Stomach smooth muscle (tissue), 2 donors: ENCODE data around the gene GM2A.
"Not testable (repeated sequence)": the region's sequence is repeated elsewhere in the genome, so short reads cannot be mapped to it uniquely, and the experiment has no call there.

Source experiments
- H3K27ac ChIP-seq: one replicate; pipeline ENCODE4 v1.7.0; 2013; ENCODE audit warnings: mild to moderate bottlenecking, low read length, inconsistent platforms
- H3K27me3 ChIP-seq, 2 donors: one replicate each; pipeline ENCODE4 v1.7.0; 2013; ENCODE audit warnings: low read length in 2 of 2; ENCODE audit not compliant: insufficient read depth in 2 of 2, control insufficient read depth in 1 of 2
- H3K36me3 ChIP-seq, 2 donors: one replicate each; pipeline ENCODE4 v1.7.0; 2013; ENCODE audit warnings: low read length in 2 of 2; ENCODE audit not compliant: control insufficient read depth in 2 of 2, insufficient read depth in 2 of 2
- H3K4me1 ChIP-seq: one replicate; pipeline ENCODE4 v1.7.0; 2013; ENCODE audit warnings: low read length; ENCODE audit not compliant: control insufficient read depth, insufficient read depth
- H3K4me3 ChIP-seq, 2 donors: one replicate each; pipeline ENCODE4 v1.7.0; 2013; ENCODE audit warnings: low read length in 2 of 2
- H3K9ac ChIP-seq, 2 donors: one replicate each; pipeline ENCODE4 v1.7.0; 2013; ENCODE audit warnings: low read length in 2 of 2, mild to moderate bottlenecking in 1 of 2
- H3K9me3 ChIP-seq, 2 donors: one replicate each; pipeline ENCODE4 v1.7.0; 2013; ENCODE audit warnings: low read length in 2 of 2; ENCODE audit not compliant: control insufficient read depth in 2 of 2
- donor health status: healthy.
- donor health status: Pancreatic carcinoma.

The GM2A gene

DNA sequence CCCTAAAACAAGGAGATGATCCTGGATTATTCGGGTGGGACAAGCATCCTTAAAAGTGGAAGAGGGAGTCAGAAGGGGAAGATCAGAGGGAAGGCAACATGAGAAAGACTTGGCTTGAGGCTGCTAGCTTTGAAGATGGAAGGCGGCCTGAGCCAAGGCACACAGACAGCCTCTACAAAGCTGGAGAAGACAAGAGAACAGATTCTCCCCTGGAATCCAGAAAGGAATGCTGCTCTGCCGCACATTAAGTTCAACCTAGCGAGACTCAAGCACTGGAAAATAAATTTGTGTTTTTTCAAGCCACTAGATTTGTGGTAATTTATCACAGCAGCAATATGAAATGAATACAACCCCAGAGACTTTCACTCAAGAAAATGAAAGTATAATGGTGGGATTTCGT lies 32.7 kb downstream of the GM2A start:
- no peaks in the 10 kb centered on the region for H3K27me3 ChIP-seq
- no peaks in the 10 kb centered on the region for H3K36me3 ChIP-seq
- no peaks in the 10 kb centered on the region for H3K9me3 ChIP-seq
- no peak overlapping the region for H3K9ac ChIP-seq
- no peak overlapping the region for H3K4me3 ChIP-seq
- H3K27ac ChIP-seq: no peak overlapping the region
- H3K4me1 ChIP-seq: no peaks in the 10 kb centered on the region

DNA sequence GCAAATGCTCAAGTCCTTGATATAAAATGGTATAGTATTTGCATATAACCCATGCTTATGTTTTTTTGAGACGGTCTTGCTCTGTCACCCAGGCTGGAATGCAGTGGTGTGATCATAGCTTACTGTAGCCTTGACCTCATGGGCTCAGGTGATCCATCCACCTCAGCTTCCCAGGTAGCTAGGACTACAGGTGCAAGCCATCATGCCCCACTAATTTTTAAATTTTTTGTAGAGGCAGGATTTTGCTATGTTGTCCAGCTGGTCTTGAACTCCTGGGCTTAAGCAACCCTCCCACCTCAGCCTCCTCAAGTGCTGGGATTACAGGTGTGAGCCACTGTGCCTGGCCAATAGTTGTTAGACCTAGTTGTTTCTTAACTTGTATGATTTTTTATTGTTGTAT lies 33.3 kb downstream of the GM2A start:
- no peak overlapping the region for H3K27ac ChIP-seq
- no peaks in the 10 kb centered on the region for H3K4me1 ChIP-seq
- no peaks in the 10 kb centered on the region for H3K9me3 ChIP-seq
- no peak overlapping the region for H3K9ac ChIP-seq
- H3K27me3 ChIP-seq: no peaks in the 10 kb centered on the region
- H3K36me3 ChIP-seq: no peaks in the 10 kb centered on the region
- no peak overlapping the region for H3K4me3 ChIP-seq

GRCh38 chr5:151288180-151288579 lies 35.2 kb downstream of the GM2A start:
- no peak overlapping the region for H3K9ac ChIP-seq
- no peak overlapping the region for H3K27ac ChIP-seq
- no peaks in the 10 kb centered on the region for H3K9me3 ChIP-seq
- H3K4me1 ChIP-seq: no peaks in the 10 kb centered on the region
- H3K4me3 ChIP-seq: no peak overlapping the region
- no peaks in the 10 kb centered on the region for H3K36me3 ChIP-seq
- H3K27me3 ChIP-seq: no peaks in the 10 kb centered on the region

DNA sequence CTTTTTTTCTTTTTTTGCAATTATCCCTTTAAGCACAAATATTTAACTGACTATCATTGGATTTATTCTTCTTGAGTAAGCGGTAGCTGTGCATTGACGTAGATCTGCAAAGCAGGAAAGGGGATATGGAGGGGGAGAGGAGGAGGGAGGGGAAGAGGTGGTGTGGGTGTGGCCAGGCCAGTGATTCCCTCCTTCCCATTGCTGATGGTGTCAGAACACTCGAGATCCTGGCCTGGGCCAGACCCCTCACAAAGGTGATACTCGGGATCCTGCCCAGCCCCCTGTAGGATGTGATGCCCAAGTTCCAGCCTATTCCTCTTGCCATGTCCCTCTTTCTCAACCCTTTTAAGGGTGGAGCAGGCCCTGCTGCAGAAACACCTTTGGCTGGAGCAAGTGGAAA lies 40.6 kb downstream of the GM2A start:
- Histone ChIP-seq H3K9me3 (no peaks in the 10 kb centered on the region), H3K9ac (no peak overlapping the region)

DNA sequence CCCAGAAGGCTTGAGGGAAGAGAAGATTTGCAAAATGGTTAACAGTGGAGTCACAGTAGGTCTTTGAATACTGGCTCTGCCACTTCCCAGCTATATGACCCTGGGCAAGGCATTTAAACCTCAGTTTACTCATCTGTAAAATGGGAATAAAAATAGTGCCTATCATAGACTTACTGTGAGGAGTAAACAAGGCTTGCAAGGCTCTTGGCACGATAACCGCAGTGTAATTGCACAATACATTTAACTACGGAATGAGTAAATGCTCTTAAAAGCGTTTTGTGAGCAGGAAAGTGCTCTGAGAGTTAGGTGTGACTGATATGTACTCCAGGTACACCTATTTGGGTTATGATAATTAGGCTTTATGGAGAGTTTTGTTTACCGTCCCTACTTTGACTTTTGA lies 42.2 kb downstream of the GM2A start:
- Histone ChIP-seq H3K9me3 (no peaks in the 10 kb centered on the region), H3K27me3 (no peaks in the 10 kb centered on the region), H3K4me3 (no peak overlapping the region), H3K9ac (no peak overlapping the region), H3K27ac (no peak overlapping the region), H3K4me1 (no peaks in the 10 kb centered on the region), H3K36me3 (no peaks in the 10 kb centered on the region)

More for the DNA sequence above, 40.6 kb downstream of the GM2A start:
- Histone ChIP-seq H3K27me3 (no peaks in the 10 kb centered on the region), H3K36me3 (no peaks in the 10 kb centered on the region), H3K27ac (no peak overlapping the region), H3K4me3 (no peak overlapping the region), H3K4me1 (no peaks in the 10 kb centered on the region)

DNA sequence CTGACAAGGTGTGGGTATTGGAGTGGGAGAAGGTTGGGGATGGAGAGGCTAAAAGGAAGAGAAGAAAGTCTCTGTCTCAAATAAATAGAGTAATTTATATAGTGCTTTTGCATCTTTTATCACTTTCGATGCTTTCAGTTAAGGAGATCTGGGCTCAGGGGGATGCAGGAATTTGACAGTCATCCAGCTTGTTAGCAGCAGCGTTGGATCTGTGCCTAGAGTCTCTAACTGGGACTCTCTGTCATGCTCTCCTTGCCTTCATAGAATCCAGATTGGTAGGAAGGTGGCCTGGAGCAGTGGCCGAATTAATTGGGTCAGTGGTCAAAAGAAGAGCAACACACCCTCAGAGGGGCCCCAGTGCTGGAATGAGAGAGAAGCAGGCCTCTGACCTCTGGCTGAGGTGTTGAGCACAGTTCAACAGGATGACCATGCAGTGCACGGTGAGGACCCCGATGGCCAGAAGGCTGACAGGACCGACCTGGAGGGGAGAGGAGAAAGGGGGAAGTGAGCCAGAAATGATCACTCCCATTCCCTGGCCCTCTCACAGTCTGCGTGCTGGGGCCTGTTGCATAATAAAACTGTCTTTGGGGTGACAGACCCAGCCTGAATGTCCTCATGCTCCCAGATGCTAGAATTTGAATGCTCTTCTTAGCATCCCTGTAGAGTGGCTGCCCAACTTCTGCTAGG lies 42.9 kb downstream of the GM2A start:
- Histone ChIP-seq H3K27me3 (no peaks in the 10 kb centered on the region), H3K4me3 (no peak overlapping the region), H3K4me1 (no peaks in the 10 kb centered on the region), H3K27ac (no peak overlapping the region), H3K9me3 (no peaks in the 10 kb centered on the region), H3K9ac (no peak overlapping the region), H3K36me3 (no peaks in the 10 kb centered on the region)

DNA sequence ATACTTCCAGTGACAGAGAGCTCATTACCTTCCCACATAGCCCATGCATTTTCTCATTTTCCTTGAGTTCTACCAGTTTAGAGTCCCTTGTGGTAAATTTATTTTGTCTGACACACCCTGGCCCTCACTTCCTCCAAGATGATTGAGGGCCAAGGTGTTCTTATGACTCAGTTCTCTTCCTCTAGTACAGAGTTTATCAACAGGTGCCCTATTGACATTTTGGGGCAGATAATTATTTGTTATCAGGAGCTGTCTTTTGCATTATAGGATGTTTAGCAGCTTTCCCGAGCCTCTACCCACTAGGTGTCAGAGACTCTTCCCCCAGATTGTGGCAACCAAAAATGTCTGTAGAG lies 43.5 kb downstream of the GM2A start:
- Histone ChIP-seq H3K4me1 (no peaks in the 10 kb centered on the region), H3K27me3 (no peaks in the 10 kb centered on the region), H3K27ac (no peak overlapping the region), H3K36me3 (no peaks in the 10 kb centered on the region), H3K9ac (no peak overlapping the region), H3K9me3 (no peaks in the 10 kb centered on the region), H3K4me3 (no peak overlapping the region)

GRCh38 chr5:151296974-151297373 lies 44.0 kb downstream of the GM2A start:
- H3K27me3 ChIP-seq: no peaks in the 10 kb centered on the region
- no peak overlapping the region for H3K27ac ChIP-seq
- no peaks in the 10 kb centered on the region for H3K36me3 ChIP-seq
- H3K4me1 ChIP-seq: no peaks in the 10 kb centered on the region
- no peak overlapping the region for H3K4me3 ChIP-seq
- no peak overlapping the region for H3K9ac ChIP-seq
- no peaks in the 10 kb centered on the region for H3K9me3 ChIP-seq

- H3K9me3 ChIP-seq: no peaks in the 10 kb centered on the region
- H3K4me3 ChIP-seq: no peak overlapping the region
- H3K27me3 ChIP-seq: no peaks in the 10 kb centered on the region
- no peaks in the 10 kb centered on the region for H3K36me3 ChIP-seq
- H3K4me1 ChIP-seq: no peaks in the 10 kb centered on the region
- no peak overlapping the region for H3K9ac ChIP-seq
- H3K27ac ChIP-seq: no peak overlapping the region
Measured at GRCh38 chr5:151298063-151298855, 45.3 kb downstream of the GM2A start.

- Histone ChIP-seq H3K4me1 (no peaks in the 10 kb centered on the region), H3K27me3 (peaks cover 0 to 2% of the 10 kb centered on the region in 2 donors), H3K36me3 (no peaks in the 10 kb centered on the region), H3K9me3 (no peaks in the 10 kb centered on the region), H3K27ac (no peak within 1 kb of the TSS), H3K9ac (no peak within 1 kb of the TSS), H3K4me3 (no peak within 1 kb of the TSS)
Measured at GRCh38 chr5:151303666-151304065, 50.7 kb downstream of the GM2A start, which contains the start of gene SLC36A3. SLC36A3 (minus strand) TSS chr5:151303766; CDS start chr5:151303354, 412 bp downstream.

DNA sequence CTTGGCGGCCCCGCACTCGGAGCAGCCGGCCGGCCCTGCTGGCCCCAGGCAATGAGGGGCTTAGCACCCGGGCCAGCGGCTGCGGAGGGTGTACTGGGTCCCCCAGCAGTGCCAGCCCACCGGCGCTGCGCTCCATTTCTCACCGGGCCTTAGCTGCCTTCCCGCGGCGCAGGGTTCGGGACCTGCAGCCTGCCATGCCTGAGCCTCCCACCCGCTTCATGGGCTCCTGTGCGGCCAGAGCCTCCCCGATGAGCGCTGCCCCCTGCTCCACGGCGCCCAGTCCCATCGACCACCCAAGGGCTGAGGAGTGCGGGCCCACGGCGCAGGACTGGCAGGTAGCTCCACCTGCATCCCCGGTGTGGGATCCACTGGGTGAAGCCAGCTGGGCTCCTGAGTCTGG lies 56.3 kb downstream of the GM2A start:
- not testable (repeated sequence) for H3K9me3 ChIP-seq, H3K4me1 ChIP-seq, H3K4me3 ChIP-seq, H3K27me3 ChIP-seq, H3K36me3 ChIP-seq, H3K27ac ChIP-seq, H3K9ac ChIP-seq
